ENCODE data around the gene CCDC85C.

The CCDC85C gene

DNA sequence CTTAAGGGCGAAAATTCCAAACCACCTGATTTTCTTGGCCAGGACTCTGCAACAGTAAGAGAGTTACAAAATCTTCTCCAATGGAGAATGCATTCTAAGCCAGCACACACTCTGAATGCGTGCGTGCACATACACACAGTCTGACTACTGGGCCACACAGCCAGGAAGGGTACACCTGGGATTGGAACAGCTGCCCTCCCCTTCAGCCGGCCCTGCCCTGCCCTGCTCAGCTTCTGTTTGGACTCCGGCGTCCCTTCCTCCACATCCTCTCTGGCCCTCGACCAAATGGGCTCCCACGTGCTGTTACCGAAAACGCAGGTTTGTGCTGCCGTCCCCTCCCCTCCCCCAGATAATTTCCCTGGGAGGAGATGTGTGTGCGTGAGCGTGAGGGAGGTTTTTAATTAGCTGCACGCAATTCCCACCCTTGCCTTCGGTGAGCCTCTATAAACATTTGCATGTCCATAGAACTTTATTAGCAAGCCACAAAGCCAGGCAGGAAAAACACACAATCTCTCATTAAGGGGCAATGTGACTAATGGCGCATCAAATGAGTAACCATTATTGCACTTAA, 79.8 kb downstream of the CCDC85C start:
- DNase-seq (ENCODE audit: insufficient read length, low spot score) = no peak
- FAIRE-seq = no peak
- TF ChIP-seq SPI1 (IDR thresholded peaks at IDR 0.05; ENCODE audit: low read depth, low read length) (no peak), POLR2AphosphoS5 (IDR thresholded peaks at IDR 0.05; ENCODE audit: low read depth, low read length) (no peak), PAX5 (IDR thresholded peaks at IDR 0.05; ENCODE audit: insufficient read depth, low read length, severe bottlenecking) (no peak), TAF1 (IDR thresholded peaks at IDR 0.05; ENCODE audit: low read depth, low read length) (no peak), POLR2A (IDR thresholded peaks at IDR 0.05; ENCODE audit: low read depth, low read length) (no peak), POU2F2 (IDR thresholded peaks at IDR 0.05; ENCODE audit: low read depth, low read length) (no peak)

GRCh38 chr14:99523704-99524055, 80.3 kb downstream of the CCDC85C start:
- no peak for FAIRE-seq
- no peak for DNase-seq (ENCODE audit: insufficient read length, low spot score)
- TF ChIP-seq POLR2A (IDR thresholded peaks at IDR 0.05; ENCODE audit: low read depth, low read length) (no peak), PAX5 (IDR thresholded peaks at IDR 0.05; ENCODE audit: insufficient read depth, low read length, severe bottlenecking) (no peak), POU2F2 (IDR thresholded peaks at IDR 0.05; ENCODE audit: low read depth, low read length) (no peak), SPI1 (IDR thresholded peaks at IDR 0.05; ENCODE audit: low read depth, low read length) (no peak)

- no peak for DNase-seq (ENCODE audit: insufficient read length, low spot score)
- no peak for TF ChIP-seq POLR2A (IDR thresholded peaks at IDR 0.05; ENCODE audit: low read depth, low read length)
- TF ChIP-seq SPI1 (IDR thresholded peaks at IDR 0.05; ENCODE audit: low read depth, low read length) = no peak
- TF ChIP-seq POLR2AphosphoS5 (IDR thresholded peaks at IDR 0.05; ENCODE audit: low read depth, low read length) = no peak
- TF ChIP-seq TAF1 (IDR thresholded peaks at IDR 0.05; ENCODE audit: low read depth, low read length) = no peak
- TF ChIP-seq PAX5 (IDR thresholded peaks at IDR 0.05; ENCODE audit: insufficient read depth, low read length, severe bottlenecking) = no peak
- no peak for TF ChIP-seq POU2F2 (IDR thresholded peaks at IDR 0.05; ENCODE audit: low read depth, low read length)
- FAIRE-seq = no peak
Observed at GRCh38 chr14:99522934-99523703, 80.9 kb downstream of the CCDC85C start.

DNA sequence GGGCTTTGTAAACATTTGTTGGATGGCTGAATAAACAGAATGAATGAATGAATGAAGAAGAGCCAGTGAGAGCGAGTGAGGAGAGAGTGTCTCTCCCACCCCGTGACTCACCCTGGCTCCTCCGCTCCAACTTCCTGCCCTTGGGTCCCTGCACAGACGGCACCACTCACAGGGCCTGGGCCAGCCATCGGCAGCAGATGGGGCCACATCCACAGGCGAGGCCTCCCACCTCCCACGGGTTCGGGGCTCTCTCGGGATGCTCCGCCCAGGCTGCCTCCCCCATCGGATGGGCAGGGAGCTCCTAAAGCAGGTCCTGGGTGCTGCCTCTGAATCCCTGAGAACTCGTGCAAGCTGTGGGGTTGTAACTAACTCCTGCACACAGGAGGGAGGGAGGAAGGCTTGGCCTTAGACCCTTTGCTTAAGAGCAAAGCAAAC, 81.5 kb downstream of the CCDC85C start:
- FAIRE-seq = no peak
- no peak for DNase-seq (ENCODE audit: insufficient read length, low spot score)
- no peak for TF ChIP-seq SPI1 (IDR thresholded peaks at IDR 0.05; ENCODE audit: low read depth, low read length)
- no peak for TF ChIP-seq POU2F2 (IDR thresholded peaks at IDR 0.05; ENCODE audit: low read depth, low read length)

DNA sequence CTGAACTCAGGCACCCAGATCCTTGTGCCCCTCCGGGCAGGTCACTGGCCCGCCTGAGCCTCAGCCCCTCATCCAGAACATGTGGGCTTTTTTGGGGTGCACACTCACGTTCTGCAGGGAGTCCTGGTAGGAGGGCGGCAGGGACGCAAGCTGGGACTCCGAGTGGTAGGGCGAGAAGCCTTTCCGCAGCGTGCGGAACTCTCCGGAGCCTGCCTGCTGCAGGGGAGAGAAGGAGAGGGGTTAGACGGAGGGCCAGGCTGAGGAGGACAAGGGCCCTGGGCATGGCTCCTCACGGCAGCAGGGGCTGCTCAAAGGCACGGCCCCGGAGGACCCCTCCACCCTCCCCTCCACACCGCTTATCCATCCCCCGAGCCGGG, 82.0 kb downstream of the CCDC85C start:
- FAIRE-seq = no peak
- no peak for TF ChIP-seq TAF1 (IDR thresholded peaks at IDR 0.05; ENCODE audit: low read depth, low read length)
- no peak for TF ChIP-seq POLR2AphosphoS5 (IDR thresholded peaks at IDR 0.05; ENCODE audit: low read depth, low read length)
- TF ChIP-seq SPI1 (IDR thresholded peaks at IDR 0.05; ENCODE audit: low read depth, low read length) = no peak
- no peak for TF ChIP-seq POLR2A (IDR thresholded peaks at IDR 0.05; ENCODE audit: low read depth, low read length)
- no peak for TF ChIP-seq PAX5 (IDR thresholded peaks at IDR 0.05; ENCODE audit: insufficient read depth, low read length, severe bottlenecking)
- no peak for TF ChIP-seq POU2F2 (IDR thresholded peaks at IDR 0.05; ENCODE audit: low read depth, low read length)
- DNase-seq (ENCODE audit: insufficient read length, low spot score) = no peak

DNA sequence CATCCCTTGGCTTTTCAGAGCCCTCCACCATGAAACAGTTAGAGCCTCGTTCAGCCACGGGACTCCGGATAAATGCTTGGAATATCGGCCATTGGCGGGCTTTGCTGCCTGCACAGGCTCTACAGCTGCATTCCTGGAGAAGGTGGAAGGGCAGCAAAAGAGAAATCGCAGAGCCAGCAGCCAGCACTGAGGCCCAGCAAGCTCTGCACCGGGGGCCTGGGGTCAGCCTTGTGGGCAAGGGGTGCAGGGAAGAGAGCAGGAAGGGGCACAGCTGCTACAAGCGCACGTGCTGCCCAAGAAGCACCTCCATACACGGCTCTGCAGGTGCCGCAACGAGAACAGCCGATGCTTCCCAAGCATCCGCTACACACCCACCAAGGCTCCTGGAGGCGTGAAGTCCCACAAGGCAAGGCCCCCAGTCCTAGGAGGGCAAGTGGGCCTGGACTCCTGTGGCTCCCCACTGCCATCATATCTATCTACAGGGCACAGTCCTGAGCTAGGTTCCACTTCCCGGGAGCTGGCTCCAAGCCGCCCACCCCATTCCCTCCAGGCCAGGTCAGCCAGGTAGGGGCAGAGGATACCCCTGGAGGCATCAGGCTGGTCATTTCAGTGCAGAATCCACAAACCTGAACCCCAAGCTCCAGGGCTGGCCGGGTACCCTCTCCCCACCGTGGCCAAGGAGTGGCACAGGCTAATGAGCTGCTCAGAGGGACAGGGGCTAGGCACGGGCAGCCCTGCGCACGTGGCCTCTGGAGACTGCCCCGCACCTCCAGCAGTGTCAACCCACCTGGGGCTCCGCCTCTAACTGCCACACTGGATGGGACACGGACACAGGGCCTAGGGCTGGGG, 82.6 kb downstream of the CCDC85C start:
- no peak for FAIRE-seq
- no peak for DNase-seq (ENCODE audit: insufficient read length, low spot score)
- no peak for TF ChIP-seq PAX5 (IDR thresholded peaks at IDR 0.05; ENCODE audit: insufficient read depth, low read length, severe bottlenecking)
- TF ChIP-seq POLR2AphosphoS5 (IDR thresholded peaks at IDR 0.05; ENCODE audit: low read depth, low read length) = no peak
- no peak for TF ChIP-seq TAF1 (IDR thresholded peaks at IDR 0.05; ENCODE audit: low read depth, low read length)
- no peak for TF ChIP-seq POLR2A (IDR thresholded peaks at IDR 0.05; ENCODE audit: low read depth, low read length)

DNA sequence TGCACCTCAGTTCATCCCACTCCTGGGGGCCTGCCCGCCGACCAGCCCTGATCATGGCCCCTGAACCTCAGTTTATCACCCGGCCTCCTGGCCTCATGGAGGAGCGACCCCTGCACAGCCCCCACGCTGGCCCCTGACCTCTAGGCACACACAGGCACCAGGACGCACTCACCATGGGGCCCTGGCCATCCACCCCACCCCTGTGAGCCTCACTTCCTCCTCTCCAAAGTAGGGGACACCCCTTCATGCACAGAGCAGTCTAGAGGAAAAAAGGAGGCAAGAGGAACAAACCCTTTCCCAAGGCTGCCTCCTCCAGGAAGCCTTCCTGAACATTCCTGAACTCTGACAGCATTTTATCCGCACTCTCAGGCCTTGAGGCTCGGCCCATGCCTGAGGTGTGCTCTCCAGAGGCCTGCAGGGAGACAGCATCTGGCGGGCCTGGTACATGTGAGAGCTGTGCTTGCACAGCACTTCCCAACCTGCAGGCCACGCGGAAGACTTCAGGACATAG, 83.4 kb downstream of the CCDC85C start:
- TF ChIP-seq POLR2A (IDR thresholded peaks at IDR 0.05; ENCODE audit: low read depth, low read length) (no peak), SPI1 (IDR thresholded peaks at IDR 0.05; ENCODE audit: low read depth, low read length) (no peak), POU2F2 (IDR thresholded peaks at IDR 0.05; ENCODE audit: low read depth, low read length) (no peak), POLR2AphosphoS5 (IDR thresholded peaks at IDR 0.05; ENCODE audit: low read depth, low read length) (no peak), TAF1 (IDR thresholded peaks at IDR 0.05; ENCODE audit: low read depth, low read length) (no peak), PAX5 (IDR thresholded peaks at IDR 0.05; ENCODE audit: insufficient read depth, low read length, severe bottlenecking) (no peak)
- no peak for FAIRE-seq
- no peak for DNase-seq (ENCODE audit: insufficient read length, low spot score)

DNA sequence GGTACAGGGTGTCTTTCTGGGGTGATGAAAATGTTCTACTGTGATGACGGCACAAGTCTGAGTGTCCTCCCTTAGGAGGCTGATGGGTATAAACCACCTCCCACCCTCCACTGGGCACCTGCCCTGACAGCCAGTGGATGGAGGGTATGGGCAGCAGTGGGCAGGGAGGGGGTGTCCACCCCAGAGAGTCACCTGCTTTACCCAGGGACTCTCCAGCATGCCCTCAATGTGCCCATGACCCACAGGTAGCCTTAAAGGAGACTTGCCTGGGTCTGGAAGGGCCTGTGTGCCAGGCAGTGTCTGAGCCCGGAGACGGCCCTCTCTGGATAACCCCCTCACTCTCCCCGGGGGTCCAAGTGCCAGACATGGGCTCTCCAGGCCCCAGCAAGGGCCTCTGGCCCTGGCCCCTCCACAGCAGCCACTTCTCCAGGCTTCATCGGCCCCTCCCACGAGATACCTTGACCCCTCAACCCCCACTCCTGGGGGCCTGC, 84.0 kb downstream of the CCDC85C start:
- no peak for FAIRE-seq
- TF ChIP-seq POLR2AphosphoS5 (IDR thresholded peaks at IDR 0.05; ENCODE audit: low read depth, low read length) = no peak
- no peak for DNase-seq (ENCODE audit: insufficient read length, low spot score)

DNA sequence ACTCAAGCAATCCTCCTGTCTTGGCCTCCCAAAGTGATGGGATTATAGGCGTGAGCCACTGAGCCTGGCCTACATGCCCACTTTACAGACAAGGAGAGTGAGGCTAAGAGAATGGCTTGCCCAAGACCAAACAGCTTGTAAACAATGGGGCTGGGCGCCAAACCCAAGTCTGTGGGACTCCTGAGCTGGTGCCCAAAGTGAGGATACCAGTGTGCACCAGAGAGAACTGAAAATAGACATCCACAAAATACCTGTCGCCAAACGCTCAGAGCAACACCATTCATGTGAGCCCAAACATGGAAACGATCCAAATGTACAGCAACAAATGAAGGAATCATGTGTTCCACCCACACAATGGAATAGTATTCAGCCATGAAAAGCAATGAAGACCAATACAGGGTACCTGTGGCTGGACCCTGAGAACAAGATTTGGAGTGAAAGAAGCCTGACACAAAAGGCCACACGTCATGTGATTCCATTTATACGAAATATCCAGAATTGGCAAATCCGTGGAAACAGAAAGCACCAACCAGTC, 84.6 kb downstream of the CCDC85C start:
- TF ChIP-seq SPI1 (IDR thresholded peaks at IDR 0.05; ENCODE audit: low read depth, low read length) = no peak
- no peak for TF ChIP-seq POLR2A (IDR thresholded peaks at IDR 0.05; ENCODE audit: low read depth, low read length)
- no peak for TF ChIP-seq PAX5 (IDR thresholded peaks at IDR 0.05; ENCODE audit: insufficient read depth, low read length, severe bottlenecking)
- no peak for TF ChIP-seq TAF1 (IDR thresholded peaks at IDR 0.05; ENCODE audit: low read depth, low read length)
- no peak for TF ChIP-seq POLR2AphosphoS5 (IDR thresholded peaks at IDR 0.05; ENCODE audit: low read depth, low read length)
- DNase-seq (ENCODE audit: insufficient read length, low spot score) = no peak
- FAIRE-seq = no peak

All from GM12891 (cell line).